ENCODE results near the gene ATG10.

DNA sequence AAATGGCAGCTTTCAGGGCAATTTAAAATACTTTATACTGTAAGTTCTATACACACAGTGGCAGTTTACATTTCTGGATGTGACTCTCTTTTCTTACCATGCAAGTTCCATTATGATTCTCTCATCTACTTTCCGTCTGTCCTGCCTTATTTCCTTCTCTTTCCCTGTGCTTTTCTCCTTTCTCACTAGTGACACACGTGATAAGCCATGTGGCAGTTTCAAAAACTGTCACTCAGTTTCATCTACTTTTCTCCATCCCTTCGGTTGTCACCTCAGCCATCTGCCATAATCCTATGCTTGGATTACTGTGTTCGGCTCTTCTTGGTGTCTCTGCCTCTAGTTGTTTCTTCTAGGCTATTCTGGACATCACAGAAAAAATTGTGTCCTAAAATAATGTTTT lies 46.8 kb upstream of the ATG10 start:
- TF ChIP-seq, protein P1, sequence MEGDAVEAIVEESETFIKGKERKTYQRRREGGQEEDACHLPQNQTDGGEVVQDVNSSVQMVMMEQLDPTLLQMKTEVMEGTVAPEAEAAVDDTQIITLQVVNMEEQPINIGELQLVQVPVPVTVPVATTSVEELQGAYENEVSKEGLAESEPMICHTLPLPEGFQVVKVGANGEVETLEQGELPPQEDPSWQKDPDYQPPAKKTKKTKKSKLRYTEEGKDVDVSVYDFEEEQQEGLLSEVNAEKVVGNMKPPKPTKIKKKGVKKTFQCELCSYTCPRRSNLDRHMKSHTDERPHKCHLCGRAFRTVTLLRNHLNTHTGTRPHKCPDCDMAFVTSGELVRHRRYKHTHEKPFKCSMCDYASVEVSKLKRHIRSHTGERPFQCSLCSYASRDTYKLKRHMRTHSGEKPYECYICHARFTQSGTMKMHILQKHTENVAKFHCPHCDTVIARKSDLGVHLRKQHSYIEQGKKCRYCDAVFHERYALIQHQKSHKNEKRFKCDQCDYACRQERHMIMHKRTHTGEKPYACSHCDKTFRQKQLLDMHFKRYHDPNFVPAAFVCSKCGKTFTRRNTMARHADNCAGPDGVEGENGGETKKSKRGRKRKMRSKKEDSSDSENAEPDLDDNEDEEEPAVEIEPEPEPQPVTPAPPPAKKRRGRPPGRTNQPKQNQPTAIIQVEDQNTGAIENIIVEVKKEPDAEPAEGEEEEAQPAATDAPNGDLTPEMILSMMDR (IDR thresholded peaks at IDR 0.05; ENCODE audit: borderline replicate concordance, extremely low read depth, low read length, poor library complexity, severe bottlenecking): no peak
- no peak for TF ChIP-seq EZH2 (IDR thresholded peaks at IDR 0.05; ENCODE audit: borderline replicate concordance, low read depth, low read length, severe bottlenecking)
